ENCODE measurements around the gene NPDC1.

Gene NPDC1, protein sequence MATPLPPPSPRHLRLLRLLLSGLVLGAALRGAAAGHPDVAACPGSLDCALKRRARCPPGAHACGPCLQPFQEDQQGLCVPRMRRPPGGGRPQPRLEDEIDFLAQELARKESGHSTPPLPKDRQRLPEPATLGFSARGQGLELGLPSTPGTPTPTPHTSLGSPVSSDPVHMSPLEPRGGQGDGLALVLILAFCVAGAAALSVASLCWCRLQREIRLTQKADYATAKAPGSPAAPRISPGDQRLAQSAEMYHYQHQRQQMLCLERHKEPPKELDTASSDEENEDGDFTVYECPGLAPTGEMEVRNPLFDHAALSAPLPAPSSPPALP

DNA sequence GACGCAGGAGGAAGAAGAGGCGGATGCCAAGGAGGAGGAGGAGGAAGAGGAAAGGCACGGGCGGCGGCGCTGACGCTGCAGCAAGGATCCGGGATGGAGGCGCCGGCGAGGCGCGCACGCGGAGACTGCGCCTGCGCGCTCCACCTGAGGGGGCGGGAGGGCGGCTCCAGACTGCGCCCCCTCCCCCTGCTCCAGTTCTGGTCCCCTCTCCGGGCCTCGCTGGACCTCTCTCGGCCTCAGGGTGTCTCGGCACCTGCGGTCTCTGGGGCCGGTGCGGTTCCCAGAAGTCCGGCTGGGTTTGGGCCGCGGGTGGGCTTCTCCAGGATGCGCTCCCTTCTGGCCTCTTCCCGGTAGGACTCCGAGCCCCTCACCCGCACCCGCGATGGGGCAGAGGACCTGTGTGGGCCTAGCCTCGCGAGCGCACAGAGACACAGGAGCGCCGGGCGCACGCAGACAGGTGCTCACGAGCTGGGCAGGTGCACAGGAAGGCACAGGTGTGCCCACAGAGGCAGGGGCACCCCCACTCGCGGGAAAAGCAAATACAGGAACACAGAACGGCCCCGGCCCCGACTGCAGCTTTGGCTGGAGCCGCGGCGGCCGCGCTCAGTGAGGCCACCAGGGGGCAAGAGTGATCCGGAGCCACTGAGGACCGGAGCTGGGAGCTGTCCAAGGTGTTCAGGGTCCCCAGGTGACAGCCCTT is at the start of gene NPDC1:
TSS of gene NPDC1 (minus strand) at position 90 of the 700 bp plus-strand sequence. CDS start 188 bp downstream, outside the sequence.
- DNase-seq, result no peak

DNA sequence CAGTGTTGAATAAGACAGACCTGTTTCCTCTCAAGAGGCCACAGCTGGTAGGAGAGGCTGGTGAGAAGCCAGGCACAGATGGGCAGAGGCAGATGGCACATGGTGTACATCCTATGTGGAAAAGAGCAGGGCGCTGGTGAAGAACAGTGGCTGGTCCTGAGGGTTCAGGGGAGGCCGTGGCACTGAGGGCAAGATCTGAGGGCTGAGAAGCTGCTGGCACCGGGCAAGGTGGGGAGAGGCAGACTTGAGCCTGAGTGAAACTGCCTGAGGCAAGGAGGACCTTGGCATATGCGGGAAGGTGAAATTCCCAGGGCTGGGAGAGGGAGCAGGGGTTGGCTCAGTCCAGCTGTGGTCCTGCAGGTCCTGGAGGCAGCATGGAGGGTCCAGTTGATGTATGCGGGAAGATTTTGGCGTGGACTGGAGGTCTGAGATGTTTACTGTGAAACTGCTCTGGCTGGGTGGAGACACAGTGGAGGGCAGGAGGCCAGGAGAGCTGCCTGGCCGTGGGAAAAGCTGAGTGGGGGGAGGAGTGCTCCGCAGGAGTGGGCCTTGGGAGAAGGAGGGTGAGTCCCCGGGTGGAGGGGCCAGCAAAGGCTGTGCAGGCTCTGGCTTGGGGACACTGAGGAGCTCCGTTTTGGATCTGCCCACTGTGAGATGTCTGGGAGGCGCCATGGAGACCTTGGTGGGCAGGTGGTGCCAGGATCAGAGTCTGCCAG is 43.4 kb upstream of the NPDC1 start:
- DNase-seq, result no peak

DNA sequence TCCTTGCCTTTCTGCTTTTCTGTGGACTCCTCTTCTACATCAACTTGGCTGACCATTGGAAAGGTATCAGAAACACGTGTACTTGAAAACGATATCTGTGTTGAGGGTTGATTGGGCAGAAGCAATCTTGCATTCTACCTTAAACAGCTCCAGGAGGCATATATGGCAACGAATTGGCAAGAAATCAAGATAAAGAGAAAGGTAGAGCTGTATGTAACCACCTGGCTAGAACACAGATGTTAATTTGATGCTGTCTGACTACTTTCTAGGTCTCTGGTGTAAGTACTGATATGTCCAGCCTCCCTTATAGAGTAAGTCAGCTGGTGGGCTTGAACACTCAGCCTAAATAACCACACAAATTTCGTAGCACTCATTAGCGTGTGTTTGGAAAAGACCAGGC is 42.1 kb upstream of the NPDC1 start:
- no peak for DNase-seq

DNA sequence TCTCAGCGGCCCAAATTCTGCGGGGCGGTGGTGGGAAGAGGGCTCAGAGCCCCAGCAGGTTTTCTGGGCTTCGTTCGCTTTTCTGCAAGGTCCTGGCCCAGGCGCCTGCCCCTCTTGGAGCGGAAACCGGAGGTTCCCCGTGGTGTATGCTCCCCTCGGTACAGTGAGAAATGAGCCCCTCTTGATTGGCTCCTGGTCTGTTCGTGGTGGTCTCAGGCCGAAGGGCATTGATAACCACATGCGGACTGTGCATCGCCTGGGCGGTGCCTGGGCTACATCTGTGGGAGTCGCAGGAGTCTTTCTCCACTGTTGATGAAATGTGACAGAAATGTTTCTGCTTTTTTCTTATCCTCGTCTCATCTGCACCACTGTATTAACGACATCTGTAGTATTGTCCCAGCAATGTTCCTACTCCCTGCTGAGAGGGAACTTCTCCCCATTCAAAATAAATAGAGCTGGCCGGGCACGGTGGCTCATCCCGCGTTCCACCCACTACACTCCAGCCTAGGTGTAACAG is 41.5 kb upstream of the NPDC1 start:
- no peak for DNase-seq

DNA sequence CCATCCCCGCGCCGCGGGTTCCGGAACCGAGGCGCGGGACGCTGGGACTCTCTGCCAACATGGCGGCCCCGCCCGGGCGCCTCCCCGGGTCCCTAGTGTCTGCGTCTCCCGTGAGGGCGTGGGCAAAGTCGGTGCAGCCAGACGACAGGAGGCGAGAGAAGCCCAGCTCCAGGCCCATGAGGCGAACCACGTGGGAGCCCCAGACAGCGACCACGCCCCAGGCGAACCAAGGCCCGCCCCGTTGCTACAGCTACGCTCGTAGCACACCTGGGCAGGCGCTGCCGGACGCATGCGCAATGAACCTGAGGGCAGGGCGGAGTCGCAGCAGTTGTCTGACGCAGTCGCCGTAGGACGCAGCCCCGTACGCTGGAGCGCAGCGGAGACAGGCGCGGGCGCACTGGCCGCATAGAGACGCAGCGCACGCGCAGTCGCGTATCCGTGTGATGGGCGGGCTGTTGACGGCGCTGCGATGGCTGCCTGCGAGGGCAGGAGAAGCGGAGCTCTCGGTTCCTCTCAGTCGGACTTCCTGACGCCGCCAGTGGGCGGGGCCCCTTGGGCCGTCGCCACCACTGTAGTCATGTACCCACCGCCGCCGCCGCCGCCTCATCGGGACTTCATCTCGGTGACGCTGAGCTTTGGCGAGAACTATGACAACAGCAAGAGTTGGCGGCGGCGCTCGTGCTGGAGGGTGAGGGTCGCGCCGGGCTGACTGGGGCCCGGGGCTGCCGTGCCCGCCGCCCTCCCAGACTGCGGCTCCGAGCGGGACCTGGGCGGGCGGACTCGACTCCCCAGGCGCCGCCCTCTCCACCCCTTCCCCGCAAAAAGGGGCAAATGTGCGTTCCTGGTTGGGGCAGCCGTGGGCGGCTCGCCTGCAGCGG is 40.8 kb upstream of the NPDC1 start, which contains the start of gene MAN1B1:
TSS of gene MAN1B1 (plus strand) at position 455 of the 878 bp plus-strand sequence. CDS start at position 470, 15 bp downstream.
- DNase-seq, result peak; percentile 44 to 92

DNA sequence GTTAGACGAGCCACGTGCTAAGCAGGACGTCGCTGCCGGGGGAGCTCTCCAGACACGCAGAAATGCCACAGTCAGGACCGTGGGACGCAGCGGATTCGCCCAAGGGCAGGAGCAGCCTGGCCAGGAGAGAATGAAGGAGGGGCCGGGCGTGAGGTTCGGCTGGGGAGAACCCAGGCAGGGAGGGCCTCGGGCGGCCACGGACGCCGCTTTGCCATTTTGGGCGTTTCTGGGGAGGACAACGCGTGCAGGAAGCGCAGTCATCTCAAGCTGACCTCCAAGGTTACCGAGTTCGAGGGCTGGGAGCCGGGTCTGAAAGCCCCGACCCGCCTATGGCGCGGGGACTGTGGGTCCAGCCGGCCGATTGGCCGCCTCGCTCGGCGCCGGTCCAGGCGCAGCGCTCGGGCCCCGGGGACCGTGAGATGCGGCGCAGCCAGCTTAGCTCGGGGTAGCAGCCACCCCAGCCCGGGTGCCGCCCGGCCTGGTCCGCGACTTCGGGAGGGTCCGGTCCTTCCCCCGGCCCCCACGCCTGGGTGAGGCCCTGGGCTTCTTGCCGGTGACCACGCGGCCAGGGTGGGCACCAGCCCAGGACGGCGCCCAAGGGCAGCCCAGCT is 40.0 kb upstream of the NPDC1 start:
- no peak for DNase-seq

DNA sequence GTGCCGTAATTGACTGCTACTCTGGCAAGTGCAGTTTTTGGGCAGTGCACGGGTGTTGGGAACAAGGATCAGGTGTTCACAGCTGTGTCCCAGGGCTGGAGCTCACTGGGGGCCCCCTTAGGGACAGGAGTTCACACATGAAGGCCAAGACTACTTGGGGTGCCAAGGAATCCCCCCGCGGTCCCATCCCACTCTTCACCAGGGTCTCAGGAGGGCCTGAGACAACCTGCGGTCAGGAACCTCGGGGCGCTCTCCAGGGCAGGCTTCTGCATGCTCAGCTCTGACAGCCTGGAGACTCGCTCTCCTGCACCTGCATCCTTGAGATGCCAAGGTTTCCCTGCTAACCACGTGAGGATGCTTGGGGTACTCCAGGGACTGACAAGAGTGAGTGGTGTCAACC is 38.5 kb upstream of the NPDC1 start:
- DNase-seq, result no peak

DNA sequence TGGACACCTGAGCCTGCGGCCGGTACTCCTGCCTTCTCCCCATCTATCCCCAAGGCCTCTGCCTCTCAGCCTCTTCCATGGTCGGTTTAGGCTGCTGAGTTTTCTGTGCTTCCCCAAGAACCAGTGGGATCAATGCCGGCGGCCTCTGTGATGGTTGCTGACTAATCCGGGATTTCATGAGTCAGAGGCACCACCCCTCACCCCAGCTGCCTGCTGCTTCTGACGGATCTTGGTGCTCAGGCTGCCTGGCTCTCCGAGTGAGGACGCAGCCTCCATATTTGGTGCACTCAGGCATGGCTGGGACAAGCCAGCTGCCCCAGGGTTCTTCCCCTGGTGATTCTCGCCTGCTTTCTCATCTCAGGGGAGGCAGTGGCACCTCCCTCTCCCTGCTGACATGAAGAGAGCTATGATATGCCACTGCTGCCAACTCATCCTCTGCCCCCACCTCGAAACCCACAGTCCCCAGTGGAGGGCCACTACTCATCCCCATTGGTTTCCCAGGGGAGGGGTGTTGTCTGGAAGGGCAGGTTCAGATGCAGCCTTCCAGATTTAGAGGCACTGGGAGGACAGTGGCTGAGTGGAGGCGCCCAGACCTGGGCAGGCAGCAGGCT is 37.5 kb upstream of the NPDC1 start:
- DNase-seq, result no peak

DNA sequence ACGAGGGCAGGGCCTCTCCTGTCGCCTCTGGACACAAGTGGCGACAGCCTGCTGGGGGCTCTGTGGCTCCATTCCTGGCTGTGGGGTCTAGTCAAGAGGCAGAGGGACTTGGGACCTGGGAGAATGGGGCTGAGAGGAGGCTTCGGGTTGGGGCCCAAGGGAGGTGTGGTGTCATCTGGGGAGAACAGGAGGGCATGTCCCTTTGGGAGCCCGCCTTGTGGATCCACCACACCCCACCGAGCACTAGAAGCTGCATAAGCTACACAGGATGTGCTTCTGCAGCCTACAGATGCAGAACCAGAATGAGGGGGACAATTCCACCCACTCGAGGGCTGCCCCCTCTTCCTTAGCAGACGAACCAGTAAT is 36.9 kb upstream of the NPDC1 start:
- DNase-seq, result no peak

DNA sequence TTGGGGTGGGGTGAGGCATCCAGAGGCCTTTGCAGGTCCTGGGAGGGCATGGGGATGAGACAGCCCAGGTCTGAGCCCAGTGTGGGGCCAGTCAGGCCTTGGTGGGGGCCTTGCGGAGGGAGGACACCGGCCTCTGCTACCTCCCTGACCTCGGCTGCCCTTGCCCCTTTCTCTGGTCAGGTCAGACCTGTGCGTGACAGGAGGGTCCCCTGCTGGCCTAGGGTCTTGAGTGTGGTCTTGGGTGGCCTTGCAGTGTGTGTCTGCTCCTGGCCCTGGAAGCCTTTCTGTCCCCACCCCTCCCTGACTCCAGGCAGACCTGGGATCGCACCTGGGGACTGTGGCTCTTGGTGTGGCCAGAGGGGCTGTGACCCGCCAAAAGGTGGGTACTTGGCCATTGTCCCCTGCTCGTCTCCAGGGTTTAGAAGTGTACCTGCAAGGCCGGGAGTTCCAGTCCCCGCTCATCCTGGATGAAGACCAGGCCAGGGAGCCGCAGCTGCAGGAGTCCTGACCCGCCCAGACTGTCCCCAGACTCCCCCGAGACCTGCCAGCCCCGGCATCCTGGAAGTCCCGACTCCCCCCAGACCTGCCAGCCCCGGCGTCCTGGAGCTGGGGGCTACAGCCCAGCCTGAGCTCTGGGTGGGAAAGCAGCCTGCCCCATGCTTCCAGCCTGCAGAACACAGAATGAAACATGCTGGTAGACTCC is 36.4 kb upstream of the NPDC1 start:
- no peak for DNase-seq

DNA sequence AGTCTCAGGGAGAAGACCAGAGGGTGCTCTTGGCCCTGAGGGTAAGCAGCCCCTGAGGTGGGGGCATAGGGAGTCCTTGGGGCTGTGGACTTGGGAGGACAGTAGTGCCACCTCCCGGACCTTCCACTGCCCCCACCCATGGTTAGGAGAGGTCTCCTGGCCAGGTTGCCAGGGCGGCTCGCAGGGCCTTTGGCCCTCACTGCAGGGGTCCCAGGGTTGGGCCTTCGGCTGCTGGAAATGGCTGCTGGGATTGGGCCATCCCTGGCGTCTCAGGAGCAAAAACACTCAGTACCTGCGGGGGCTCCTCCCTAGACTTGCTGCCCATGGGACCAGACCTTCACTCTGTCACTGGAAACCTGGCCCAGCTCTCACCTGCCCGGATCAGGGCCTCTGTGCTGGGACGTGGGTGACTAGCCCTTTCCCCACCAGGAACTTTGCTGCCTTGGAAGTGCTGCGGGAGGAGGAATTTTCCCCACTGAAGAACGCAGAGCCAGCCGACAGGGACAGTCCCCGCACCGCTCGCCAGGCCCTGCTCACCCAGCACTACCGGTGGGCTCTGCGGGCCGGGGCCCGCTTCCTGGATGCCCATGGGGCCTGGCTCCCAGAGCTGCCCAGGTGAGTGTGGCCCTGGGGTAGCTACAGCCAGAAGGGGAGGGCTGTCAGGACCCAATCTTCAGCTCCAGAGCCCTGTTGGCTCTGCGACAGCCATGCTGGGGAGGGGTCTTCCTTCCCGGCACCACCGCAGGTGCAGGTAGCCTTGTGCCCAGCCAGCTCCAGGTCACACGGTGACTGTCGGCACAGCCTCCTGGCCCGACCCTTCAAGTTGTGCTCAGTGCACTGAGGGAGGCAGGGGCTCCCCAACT is 34.5 kb upstream of the NPDC1 start:
- DNase-seq, result no peak

DNA sequence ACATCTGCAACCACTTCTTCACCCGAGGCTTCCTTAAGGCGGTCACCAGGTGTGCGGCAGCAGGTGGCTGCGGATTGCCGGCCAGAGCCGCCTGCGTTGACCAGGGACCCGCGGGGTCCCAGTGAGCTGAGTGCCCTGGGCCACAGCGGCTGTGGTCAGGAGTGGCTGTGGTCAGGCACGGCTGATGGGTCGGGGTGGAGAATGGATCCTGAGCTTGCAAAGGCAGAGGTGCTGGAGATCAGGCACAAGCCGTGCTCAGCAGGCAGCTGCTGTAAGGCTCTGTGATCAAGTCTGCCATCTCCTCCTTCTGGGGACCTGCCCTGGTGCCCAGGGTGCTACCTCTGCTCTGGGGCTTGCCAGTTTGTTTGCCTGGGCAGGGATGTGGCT is 33.4 kb upstream of the NPDC1 start:
- DNase-seq, result no peak

DNA sequence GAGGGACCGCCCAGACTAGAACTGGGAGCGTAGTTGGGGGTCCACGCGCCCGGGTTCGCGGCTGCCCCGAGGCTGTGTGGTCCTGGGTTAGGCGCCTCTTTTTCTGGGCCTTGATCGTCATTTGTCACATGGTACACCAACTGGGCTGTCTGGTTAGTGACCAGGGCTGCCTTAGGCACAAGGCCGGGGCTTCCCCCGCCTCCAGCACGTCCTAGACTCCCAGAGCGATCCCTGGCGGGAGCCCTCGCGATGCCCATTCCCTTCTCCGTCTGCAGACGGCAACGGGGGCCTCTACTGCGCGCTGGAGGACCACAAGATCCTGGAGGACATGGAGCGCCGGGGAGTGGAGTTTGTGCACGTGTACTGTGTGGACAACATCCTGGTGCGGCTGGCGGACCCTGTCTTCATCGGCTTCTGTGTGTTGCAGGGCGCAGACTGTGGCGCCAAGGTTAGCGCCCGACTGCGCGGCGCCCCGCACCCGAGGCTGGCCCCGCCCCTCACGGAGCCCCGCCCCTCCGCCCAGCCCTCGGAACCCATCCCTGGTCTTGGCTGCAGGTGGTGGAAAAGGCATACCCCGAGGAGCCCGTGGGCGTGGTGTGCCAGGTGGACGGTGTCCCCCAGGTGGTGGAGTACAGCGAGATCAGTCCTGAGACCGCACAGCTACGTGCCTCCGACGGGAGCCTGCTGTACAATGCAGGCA is 32.9 kb upstream of the NPDC1 start:
- no peak for DNase-seq

DNA sequence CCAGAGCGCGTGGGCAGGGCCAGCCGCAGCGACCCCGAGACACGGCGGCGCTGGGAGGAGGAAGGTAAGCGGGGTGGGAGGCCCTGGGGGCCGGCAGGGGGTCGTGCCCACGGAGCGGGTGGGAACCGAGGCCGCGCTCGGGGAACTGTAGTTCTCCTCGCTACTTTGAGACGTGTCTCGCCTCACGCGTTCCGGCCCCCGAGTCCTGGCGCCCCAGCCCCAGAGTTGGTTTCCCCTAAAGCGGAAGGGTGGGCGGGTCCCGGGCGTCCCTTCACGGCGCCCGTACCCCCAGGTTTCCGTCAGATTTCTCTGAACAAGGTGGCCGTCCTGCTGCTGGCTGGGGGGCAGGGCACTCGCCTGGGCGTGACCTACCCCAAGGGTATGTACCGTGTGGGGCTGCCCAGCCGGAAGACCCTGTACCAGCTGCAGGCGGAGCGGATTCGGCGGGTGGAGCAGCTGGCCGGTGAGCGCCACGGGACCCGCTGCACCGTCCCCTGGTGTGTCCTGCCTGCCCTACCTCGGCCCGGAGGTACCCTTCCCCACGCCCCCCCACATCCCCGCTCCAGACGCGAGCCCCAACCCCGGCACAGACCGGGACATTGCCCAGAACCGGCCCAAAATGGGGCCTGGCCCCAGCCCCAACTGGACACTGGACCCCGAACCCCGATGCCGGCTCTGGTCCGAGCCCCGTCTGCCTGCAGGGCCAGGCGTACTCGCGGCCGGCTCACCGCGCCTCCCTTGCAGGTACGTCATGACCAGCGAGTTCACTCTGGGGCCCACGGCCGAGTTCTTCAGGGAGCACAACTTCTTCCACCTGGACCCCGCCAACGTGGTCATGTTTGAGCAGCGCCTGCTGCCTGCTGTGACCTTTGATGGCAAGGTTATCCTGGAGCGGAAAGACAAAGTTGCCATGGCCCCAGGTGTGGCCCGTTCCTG is 32.0 kb upstream of the NPDC1 start:
- no peak for DNase-seq

DNA sequence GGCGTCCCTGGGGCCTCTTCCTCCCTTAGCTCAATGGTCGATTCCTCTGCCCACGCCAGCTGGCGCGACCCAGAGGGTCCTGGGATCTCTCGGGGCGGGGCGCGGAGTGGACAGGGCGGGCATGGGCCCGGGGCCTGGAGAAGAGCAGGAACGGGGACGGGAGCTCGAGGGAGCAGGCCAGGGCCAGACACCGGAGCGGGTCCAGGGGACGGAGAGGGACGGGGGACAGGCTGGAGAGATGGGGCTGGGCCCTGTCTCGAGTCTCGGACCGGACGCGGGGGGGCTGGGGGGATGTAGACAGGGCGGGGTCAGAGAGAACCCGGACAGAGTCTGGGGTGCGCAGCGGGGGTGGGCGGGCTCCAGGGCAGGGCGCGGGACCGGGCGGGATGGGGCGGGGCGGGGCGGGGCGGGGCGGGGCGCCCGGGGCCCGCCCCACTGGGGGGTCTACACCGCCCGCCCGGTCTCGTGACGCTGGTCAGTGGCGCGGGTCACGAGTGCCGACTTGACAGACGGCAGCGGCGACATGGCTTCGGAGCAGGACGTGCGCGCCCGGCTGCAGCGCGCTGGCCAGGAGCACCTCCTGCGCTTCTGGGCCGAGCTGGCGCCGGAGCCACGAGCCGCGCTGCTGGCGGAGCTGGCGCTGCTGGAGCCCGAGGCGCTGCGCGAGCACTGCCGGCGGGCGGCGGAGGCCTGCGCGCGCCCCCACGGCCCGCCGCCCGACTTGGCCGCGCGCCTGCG is 31.2 kb upstream of the NPDC1 start, which contains the start of gene UAP1L1:
TSS of gene UAP1L1 (plus strand) at position 508 of the 738 bp plus-strand sequence. CDS start at position 524, 16 bp downstream.
- no peak for DNase-seq

DNA sequence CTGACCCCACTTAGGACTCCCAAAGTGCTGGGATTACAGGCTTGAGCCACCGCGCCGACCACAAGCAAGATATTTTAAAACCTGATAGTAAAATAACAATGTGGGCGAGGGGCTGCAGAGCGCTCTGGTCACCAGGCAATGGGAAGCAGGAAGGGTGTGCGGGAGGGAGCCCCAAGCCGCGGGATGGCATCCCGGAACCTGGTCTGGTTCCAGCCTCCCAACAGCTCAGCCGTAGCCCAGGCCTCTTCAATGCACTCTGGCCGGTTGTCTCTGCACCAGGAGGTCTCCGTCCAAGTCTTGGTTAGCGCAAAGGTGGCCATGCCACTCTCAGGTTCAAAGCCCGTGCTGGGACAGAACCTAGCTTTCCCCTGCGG is 30.6 kb upstream of the NPDC1 start:
- no peak for DNase-seq

DNA sequence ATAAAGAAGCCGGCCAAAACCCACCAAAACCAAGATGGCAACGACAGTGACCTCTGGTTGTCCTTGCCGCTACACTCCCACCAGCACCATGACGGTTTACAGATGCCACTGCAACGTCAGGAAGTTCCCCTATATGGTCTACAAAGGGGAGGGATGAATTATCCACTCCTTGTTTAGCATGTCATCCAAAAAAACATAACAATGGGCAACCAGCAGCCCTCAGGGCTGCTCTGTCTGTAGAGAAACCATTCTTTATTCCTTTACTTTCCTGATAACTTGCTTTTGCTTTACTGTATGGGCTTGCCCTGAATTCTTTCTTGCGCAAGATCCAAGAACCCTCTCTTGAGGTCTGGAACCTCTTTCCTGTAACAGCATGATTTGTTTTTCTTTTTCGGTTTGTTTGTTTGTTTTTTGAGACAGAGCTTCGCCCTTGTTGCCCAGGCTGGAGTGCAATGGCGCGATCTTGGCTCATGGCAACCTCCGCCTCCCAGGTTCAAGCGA is 29.3 kb upstream of the NPDC1 start:
- DNase-seq, result no peak
